HCT116 (cell line): ENCODE measurements around the gene DOCK10. TPM values are rescaled to one million over a fixed set of nuclear protein-coding genes. Genes with fewer than 3 reads are reported as not detected.

Experiments
- ATAC-seq: fragments of 200-7000 bp; cut with Tn5 transposase; 2 replicates; pipeline ENCODE4 v1.9.1; 2020; ENCODE audit warnings: mild to moderate bottlenecking, moderate library complexity
- BruUV-seq: library from RNA; stranded (reverse); fragments of 400-500 nt; replicated peaks from 2 replicates; lab custom pipeline; 2021; lab: Mats Ljungman, UMichigan
- CTCF ChIA-PET: fragments of 300-600 bp; sonication (Branson Sonifier 250); formaldehyde crosslinking; loops from one replicate; lab custom pipeline; 2021; ENCODE audit warnings: antibody characterized with exemption; lab: Charles Lee
- POLR2A ChIA-PET: fragments of 300-600, 350-600 bp; sonication (Branson Sonifier 250); formaldehyde crosslinking; loops from one replicate; lab custom pipeline; 2021; ENCODE audit warnings: antibody characterized with exemption; lab: Charles Lee
- RAD21 ChIA-PET, 2 experiments: fragments of 300-600 bp; sonication (Branson Sonifier 250); formaldehyde crosslinking; loops; one replicate each; lab custom pipeline; 2023; ENCODE audit warnings: low total read pairs in 2 of 2; ENCODE audit not compliant: uncharacterized antibody in 2 of 2, unreplicated experiment in 2 of 2, low non-redundant PET in 1 of 2; lab: Charles Lee
- DNase-seq: peaks from one replicate; pipeline ENCODE4 v3.0.0-alpha.2; 2010; ENCODE audit warnings: low read depth, low spot score
- H2AFZ ChIP-seq: fragments of 200-600 bp; shearing (Covaris generic), sonication (generic); 2 replicates; pipeline ENCODE4 v1.6.1; 2017; ENCODE audit warnings: low read depth, mixed run types, mixed read lengths, antibody characterized with exemption, low read length; ENCODE audit not compliant: poor library complexity, severe bottlenecking
- H3K27ac ChIP-seq: 2 replicates; pipeline ENCODE4 v1.5.1; 2012; ENCODE audit warnings: low read depth, low read length
- H3K27me3 ChIP-seq: fragments of 200-600 bp; sonication (generic); 2 replicates; pipeline ENCODE4 v1.6.1; 2016; ENCODE audit warnings: mixed run types, low read length, mixed read lengths; ENCODE audit not compliant: insufficient read depth
- H3K36me3 ChIP-seq, 2 experiments: fragments of 200-500 bp in 1 of 2; fragments of 200-600 bp in 1 of 2; sonication (Bioruptor generic) in 1 of 2; sonication (generic) in 1 of 2; 2 replicates each; pipeline versions ENCODE4 v1.5.1 to v1.6.1; 2014 to 2016; ENCODE audit warnings: low read length in 2 of 2, inconsistent platforms in 1 of 2, mixed read lengths in 1 of 2, mixed run types in 1 of 2; ENCODE audit not compliant: insufficient read depth in 2 of 2, control insufficient read depth in 1 of 2
- H3K4me1 ChIP-seq, 2 experiments: fragments of 200-600 bp in 1 of 2; sonication (generic) in 1 of 2; 2 replicates each; pipeline versions ENCODE4 v1.5.1 to v1.6.1; 2012 to 2017; ENCODE audit warnings: low read length in 2 of 2, inconsistent platforms in 1 of 2, mild to moderate bottlenecking in 1 of 2, mixed read lengths in 1 of 2, mixed run types in 1 of 2, moderate library complexity in 1 of 2; ENCODE audit not compliant: insufficient read depth in 2 of 2, control insufficient read depth in 1 of 2
- H3K4me2 ChIP-seq: fragments of 200-600 bp; sonication (generic); 2 replicates; pipeline ENCODE4 v1.6.1; 2017; ENCODE audit warnings: mixed run types, low read length, mixed read lengths
- H3K4me3 ChIP-seq, 2 experiments: fragments of 200-600 bp in 1 of 2; sonication (generic) in 1 of 2; replicated peaks in 1 of 2; 2 replicates each; pipeline ENCODE4 v1.5.1; 2011 to 2016; ENCODE audit warnings: low read length in 2 of 2, control low read depth in 1 of 2, low read depth in 1 of 2, mild to moderate bottlenecking in 1 of 2, mixed read lengths in 1 of 2, mixed run types in 1 of 2
- H3K79me2 ChIP-seq: fragments of 200-600 bp; sonication (generic); 2 replicates; pipeline ENCODE4 v1.6.1; 2017; ENCODE audit warnings: mild to moderate bottlenecking, mixed run types, low read length, moderate library complexity, mixed read lengths; ENCODE audit not compliant: insufficient read depth
- H3K9ac ChIP-seq: fragments of 200-600 bp; sonication (generic); 2 replicates; pipeline ENCODE4 v1.6.1; 2016; ENCODE audit warnings: low read length, mixed read lengths
- H3K9me2 ChIP-seq: fragments of 200-600 bp; sonication (generic), shearing (Covaris generic); 2 replicates; pipeline ENCODE4 v1.6.1; 2017; ENCODE audit warnings: mixed run types, mild to moderate bottlenecking, moderate library complexity; ENCODE audit not compliant: insufficient read depth
- H3K9me3 ChIP-seq, 2 experiments: fragments of 200-500 bp in 1 of 2; fragments of 200-600 bp in 1 of 2; sonication (Bioruptor generic) in 1 of 2; sonication (generic) in 1 of 2; 2 replicates each; pipeline ENCODE4 v1.6.1; 2014 to 2017; ENCODE audit warnings: low read length in 2 of 2, mixed read lengths in 2 of 2, inconsistent platforms in 1 of 2, low read depth in 1 of 2, mild to moderate bottlenecking in 1 of 2, mixed run types in 1 of 2, moderate library complexity in 1 of 2; ENCODE audit not compliant: control insufficient read depth in 1 of 2, insufficient read depth in 1 of 2
- H4K20me1 ChIP-seq: fragments of 200-600 bp; sonication (generic), shearing (Covaris generic); 2 replicates; pipeline ENCODE4 v1.6.1; 2017; ENCODE audit warnings: mixed run types, mild to moderate bottlenecking, moderate library complexity; ENCODE audit not compliant: insufficient read depth
- CBX3 ChIP-seq: IDR thresholded peaks from 2 replicates; pipeline ENCODE4 v1.6.1; 2012; ENCODE audit warnings: low read depth
- EGR1 ChIP-seq: IDR thresholded peaks from 2 replicates; pipeline ENCODE4 v1.6.1; 2012; ENCODE audit warnings: low read depth
- ELF1 ChIP-seq: IDR thresholded peaks from 2 replicates; pipeline ENCODE4 v1.6.1; 2012; ENCODE audit warnings: low read depth, borderline replicate concordance
- EZH2 ChIP-seq: fragments of 200-600 bp; sonication (generic); IDR thresholded peaks from 2 replicates; pipeline ENCODE4 v1.6.1; 2017; ENCODE audit warnings: antibody characterized with exemption, mixed run types
- EZH2phosphoT487 ChIP-seq: fragments of 200-600 bp; IDR thresholded peaks from 2 replicates; pipeline ENCODE4 v1.6.1; 2018; ENCODE audit warnings: antibody characterized with exemption, borderline replicate concordance
- JUND ChIP-seq: IDR thresholded peaks from 2 replicates; pipeline ENCODE4 v1.6.1; 2012
- MAX ChIP-seq: IDR thresholded peaks from 2 replicates; pipeline ENCODE4 v1.6.1; 2012
- POLR2A ChIP-seq: IDR thresholded peaks from 2 replicates; pipeline ENCODE4 v1.7.0; 2011; ENCODE audit warnings: borderline replicate concordance; ENCODE audit not compliant: insufficient read depth, insufficient read length; ENCODE audit errors: extremely low read depth
- POLR2AphosphoS5 ChIP-seq: IDR thresholded peaks from 2 replicates; pipeline ENCODE4 v1.6.1; 2011; ENCODE audit warnings: mild to moderate bottlenecking, low read depth, low read length, moderate library complexity
- SIN3A ChIP-seq: IDR thresholded peaks from 2 replicates; pipeline ENCODE4 v1.6.1; 2012; ENCODE audit warnings: low read depth
- SRF ChIP-seq: IDR thresholded peaks from 2 replicates; pipeline ENCODE4 v1.6.1; 2012; ENCODE audit warnings: low read depth
- YY1 ChIP-seq: IDR thresholded peaks from 2 replicates; pipeline ENCODE4 v1.6.1; 2011; ENCODE audit warnings: low read length, low read depth, moderate library complexity, mild to moderate bottlenecking; ENCODE audit not compliant: insufficient replicate concordance; ENCODE audit errors: extremely low read depth
- ZFX ChIP-seq: fragments of 450-650 bp; IDR thresholded peaks from 2 replicates; pipeline ENCODE4 v1.6.1; 2017
- ZNF274 ChIP-seq: fragments of 200-500 bp; sonication (Bioruptor generic); IDR thresholded peaks from 2 replicates; pipeline ENCODE4 v1.6.1; 2014; ENCODE audit warnings: mild to moderate bottlenecking, low read depth, low read length, inconsistent platforms
- intact Hi-C: fragments of 100-400 bp; cut with micrococcal nuclease; formaldehyde crosslinking; loops from 2 replicates; pipeline ENCODE4 v1.10.0; 2022
- total RNA-seq: library from RNA; stranded (reverse); gene quantifications from one replicate; pipeline ENCODE4 v1.2.1, GENCODE V29; 2021; ENCODE audit not compliant: unreplicated experiment
- TF ChIP-seq, protein P1 (sequence below): IDR thresholded peaks from 2 replicates; pipeline ENCODE4 v1.6.1; 2011; ENCODE audit warnings: mild to moderate bottlenecking, low read length, moderate library complexity; ENCODE audit not compliant: insufficient replicate concordance; ENCODE audit errors: extremely low read depth
- TF ChIP-seq, protein P2 (sequence below): IDR thresholded peaks from 2 replicates; pipeline ENCODE4 v1.6.1; 2012

The DOCK10 gene
- total RNA-seq, 1 experiment from 2014 or later: 0.54 TPM

GRCh38 chr2:225025917-225026571 is 16.2 kb downstream of the DOCK10 start:
- H3K27ac ChIP-seq: no peak overlapping the region
- TF ChIP-seq POLR2A: no peak
- TF ChIP-seq ZNF274: no peak
- no peak for TF ChIP-seq EZH2
- no peak for TF ChIP-seq MAX
- no peak for TF ChIP-seq POLR2AphosphoS5
- TF ChIP-seq, protein P1, sequence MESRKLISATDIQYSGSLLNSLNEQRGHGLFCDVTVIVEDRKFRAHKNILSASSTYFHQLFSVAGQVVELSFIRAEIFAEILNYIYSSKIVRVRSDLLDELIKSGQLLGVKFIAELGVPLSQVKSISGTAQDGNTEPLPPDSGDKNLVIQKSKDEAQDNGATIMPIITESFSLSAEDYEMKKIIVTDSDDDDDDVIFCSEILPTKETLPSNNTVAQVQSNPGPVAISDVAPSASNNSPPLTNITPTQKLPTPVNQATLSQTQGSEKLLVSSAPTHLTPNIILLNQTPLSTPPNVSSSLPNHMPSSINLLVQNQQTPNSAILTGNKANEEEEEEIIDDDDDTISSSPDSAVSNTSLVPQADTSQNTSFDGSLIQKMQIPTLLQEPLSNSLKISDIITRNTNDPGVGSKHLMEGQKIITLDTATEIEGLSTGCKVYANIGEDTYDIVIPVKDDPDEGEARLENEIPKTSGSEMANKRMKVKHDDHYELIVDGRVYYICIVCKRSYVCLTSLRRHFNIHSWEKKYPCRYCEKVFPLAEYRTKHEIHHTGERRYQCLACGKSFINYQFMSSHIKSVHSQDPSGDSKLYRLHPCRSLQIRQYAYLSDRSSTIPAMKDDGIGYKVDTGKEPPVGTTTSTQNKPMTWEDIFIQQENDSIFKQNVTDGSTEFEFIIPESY: no peak
- TF ChIP-seq JUND: no peak
- TF ChIP-seq EZH2phosphoT487: no peak
- TF ChIP-seq SIN3A: no peak
- TF ChIP-seq, protein P2, sequence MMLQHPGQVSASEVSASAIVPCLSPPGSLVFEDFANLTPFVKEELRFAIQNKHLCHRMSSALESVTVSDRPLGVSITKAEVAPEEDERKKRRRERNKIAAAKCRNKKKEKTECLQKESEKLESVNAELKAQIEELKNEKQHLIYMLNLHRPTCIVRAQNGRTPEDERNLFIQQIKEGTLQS: no peak
- no peak for TF ChIP-seq CBX3
- TF ChIP-seq EGR1: no peak
- no peak for TF ChIP-seq YY1
- no peak for TF ChIP-seq ZFX
- no peak for TF ChIP-seq ELF1
- TF ChIP-seq SRF: no peak
- TF ChIP-seq, all 23 proteins: peak for 0
- no peaks in the 10 kb centered on the region for H3K36me3 ChIP-seq
- BruUV-seq: no TSS peak
- H2AFZ ChIP-seq: no peak overlapping the region
- RAD21 ChIA-PET: no interaction called here
- H3K4me2 ChIP-seq: no peak overlapping the region
- H4K20me1 ChIP-seq: no peaks in the 10 kb centered on the region
- H3K4me3 ChIP-seq: no peak overlapping the region
- no peaks in the 10 kb centered on the region for H3K27me3 ChIP-seq
- POLR2A ChIA-PET: no interaction called here
- no peaks in the 10 kb centered on the region for H3K9me3 ChIP-seq
- ATAC-seq (no peak), DNase-seq (no peak)
- no peaks in the 10 kb centered on the region for H3K4me1 ChIP-seq
- no peaks in the 10 kb centered on the region for H3K9me2 ChIP-seq
- intact Hi-C loops: no loop called here
- no peaks in the 10 kb centered on the region for H3K79me2 ChIP-seq
- CTCF ChIA-PET: no interaction called here
- no peak overlapping the region for H3K9ac ChIP-seq
